Ecto neural progenitor cell (in vitro differentiated cells): ENCODE results near the gene SLC39A11.
"Not testable (repeated sequence)": the region's sequence is repeated elsewhere in the genome, so short reads cannot be mapped to it uniquely, and the experiment has no call there.

Experiments
- DNase-seq: peaks from one replicate; pipeline ENCODE4 v3.0.0-alpha.2; 2018; ENCODE audit warnings: low spot score

The SLC39A11 gene

DNA sequence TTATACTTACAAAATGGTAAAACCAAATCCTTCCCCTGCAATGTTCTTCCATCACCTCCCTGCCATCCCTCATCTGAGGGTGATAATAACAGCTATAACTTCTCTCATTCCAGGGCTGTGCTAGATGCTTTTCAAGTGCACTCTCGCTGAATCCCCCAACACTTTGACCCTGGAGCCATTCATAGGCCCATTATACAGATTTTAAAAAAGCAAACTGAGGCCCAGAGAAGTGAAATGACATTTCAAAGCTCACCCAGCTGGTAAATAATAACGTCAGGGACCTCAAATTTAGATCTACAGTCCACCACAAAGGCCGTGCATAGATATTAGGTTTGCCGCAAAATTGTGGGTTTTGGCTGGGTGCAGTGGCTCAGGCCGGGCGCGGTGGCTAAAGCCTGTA is 378.8 kb downstream of the SLC39A11 start:
- no peak for DNase-seq

DNA sequence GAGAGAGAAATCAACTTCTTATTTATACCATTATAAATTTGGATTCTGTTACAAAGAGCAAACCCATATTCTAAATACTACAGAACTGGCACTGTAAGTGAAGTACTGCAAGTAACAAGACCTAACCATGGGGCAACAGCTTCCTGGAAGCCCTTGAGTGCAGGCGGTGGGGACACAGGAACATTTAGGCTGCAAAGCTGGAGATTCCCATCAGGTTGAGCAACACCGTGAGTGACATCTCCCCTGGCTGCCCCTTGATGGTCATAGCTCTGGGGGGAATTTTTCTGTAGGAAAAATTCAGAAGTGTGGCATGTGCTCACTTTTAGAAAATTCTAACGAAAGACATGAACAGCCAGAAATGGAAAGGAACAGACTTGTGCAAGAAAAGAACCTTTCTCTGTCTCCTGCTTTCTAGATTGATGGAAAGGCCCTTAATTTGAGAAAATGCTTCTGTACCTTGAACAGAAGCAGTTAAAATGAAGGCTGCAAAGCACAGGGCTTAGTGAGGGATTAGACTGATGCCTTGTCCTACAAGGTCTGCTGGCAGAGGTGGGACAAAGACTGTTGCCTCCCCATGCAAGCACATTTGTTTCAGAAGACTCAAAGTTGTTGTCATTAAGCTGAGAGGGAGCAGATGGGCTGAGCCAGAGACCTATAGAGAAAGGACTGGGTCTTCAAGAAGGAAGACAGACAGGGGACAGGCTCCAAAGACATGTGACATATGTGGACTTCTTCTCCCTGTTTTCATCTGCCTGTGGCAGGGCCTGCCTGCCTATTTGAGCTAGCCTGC is 380.8 kb downstream of the SLC39A11 start:
- no peak for DNase-seq

DNA sequence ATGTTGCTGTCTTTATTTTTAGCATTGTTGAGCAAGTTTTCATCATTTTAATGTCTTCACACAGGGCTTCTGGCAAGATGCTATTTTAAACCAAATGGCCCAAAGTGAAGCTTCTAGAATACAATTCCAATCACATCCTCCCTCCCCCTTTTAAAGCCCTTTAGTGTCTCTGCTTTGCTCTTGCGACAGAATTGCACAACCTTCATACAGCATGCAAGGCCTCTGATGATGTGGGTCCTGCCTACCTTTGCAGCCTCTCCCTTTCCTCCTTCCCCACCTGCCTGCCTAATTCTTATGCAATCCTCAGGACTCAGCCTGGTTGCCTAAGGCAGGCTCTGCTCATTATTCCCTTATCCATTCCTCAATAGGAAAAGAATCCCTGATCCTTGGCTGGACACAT is 381.7 kb downstream of the SLC39A11 start:
- no peak for DNase-seq

DNA sequence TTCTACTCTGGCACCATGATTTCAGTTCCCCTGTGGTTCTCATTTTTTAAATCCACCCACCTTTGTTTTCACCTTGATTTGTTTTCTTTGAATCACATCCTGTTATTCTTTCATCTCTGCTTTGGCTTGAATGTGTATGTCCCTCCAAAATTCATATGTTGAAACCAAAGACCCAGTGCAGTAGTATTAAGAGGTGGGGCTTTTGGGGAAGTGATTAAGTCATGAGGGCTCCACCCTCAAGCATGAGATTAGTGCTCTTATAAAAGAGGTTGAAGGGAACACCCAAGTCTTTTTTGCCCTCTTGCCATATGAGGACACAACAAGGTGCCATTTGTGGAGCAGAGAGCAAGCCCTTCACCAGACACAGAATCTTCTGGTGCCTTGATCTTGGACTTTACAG is 382.3 kb downstream of the SLC39A11 start:
- no peak for DNase-seq

DNA sequence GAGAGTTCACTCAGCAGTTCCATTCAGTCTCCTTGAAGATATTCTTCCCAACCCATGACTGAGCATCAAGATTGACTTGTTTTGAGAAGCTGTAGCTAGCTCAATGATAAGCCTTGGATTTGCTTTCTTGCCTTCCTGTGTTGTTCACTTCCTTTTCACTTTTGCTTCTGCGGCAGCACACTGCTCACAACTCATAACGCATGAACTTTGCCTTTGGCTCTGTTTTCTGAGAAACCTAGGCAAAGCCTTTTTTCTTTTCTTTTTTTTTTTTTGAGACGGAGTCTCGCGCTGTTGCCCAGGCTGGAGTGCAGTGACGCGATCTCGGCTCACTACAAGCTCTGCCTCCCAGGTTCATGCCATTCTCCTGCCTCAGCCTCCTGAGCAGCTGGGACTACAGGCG is 383.8 kb downstream of the SLC39A11 start:
- not testable (repeated sequence) for DNase-seq

DNA sequence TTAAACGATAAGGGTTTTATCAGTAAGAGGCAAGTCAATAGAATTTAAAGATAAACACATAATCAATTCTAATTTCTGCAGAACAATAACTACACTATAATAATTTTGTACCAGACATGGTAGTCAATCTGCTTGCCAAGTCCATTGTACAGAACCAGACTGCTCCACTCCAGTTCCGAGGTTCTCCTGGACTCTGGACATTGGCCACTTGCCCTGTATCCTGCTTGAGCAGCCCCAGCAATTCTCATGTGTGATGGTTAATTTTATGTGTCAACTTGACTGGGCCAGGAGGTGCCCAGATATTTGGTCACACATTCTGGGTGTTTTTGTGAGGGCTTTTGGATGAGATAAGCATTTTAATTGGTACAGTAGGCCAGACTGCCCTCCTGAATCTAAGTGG is 384.6 kb downstream of the SLC39A11 start:
- no peak for DNase-seq

DNA sequence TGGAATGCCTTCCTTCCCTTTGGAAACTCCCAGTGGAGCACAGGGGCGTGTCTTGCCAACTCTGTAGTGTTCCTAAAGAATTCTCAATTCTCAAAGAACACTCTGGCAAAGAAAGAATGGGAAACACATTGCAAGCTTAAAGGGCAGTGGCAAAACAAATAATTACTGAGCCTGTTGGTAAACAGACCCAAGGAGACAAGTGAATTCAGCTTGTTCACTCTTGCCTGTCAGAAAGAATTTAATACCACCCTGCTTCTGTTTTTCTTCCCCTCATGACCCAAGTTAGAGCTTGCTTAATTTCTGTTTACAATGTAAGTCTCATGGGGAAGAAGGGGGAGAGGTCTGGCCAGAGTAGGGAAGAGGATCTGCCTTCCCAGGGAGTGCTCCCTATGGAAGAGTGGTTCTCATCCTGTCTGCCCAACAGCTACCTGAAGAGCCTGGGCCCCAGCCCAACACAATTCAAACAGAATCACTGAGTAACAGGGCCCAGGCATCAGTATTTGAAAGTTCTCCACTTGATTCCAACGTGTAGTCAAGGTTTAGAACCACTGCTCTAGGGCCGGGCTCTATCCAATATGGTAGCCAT is 386.0 kb downstream of the SLC39A11 start:
- DNase-seq = no peak

DNA sequence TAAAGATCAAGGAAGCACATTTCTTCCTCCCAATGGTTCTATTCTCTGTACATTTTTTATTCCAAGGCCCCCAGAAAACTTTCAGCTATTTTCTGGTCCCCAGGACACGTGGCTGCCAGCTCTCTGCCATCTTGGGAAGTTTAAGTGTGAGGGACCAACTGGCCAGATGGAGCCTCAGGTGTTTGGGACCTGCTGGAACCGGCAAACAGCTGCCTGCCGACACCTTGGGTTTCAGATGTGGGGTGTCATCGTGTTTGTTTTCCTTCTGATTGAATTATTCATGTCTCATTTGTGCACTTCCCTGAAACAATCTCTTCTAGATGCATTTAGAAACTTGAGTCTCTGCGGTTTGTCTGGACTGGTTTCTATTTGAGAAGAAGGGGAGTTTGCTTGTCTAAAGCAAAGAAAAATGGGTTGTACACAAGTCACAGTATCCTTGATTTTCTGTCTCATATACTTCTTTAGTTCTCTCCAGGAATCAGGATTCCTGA is 386.5 kb downstream of the SLC39A11 start:
- DNase-seq = no peak

DNA sequence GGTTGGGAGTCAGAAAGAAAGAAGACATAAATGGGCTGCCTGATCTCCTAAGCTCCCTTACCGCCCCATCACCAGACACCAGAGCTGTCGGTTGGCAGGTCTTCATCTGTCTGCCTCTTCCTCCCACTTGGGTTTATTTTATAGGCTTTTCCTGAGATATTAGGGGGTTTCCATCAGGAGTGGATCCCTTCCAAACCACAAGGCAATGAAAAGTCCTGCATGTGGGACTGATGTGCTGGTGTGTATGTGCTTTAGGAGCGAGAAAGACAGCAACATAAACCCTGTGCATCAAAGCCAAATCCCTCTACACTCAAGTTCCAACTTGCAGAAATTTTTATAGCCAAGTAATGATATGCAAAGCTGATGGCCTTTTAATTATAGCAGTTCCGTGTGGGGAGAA is 389.5 kb downstream of the SLC39A11 start:
- no peak for DNase-seq

DNA sequence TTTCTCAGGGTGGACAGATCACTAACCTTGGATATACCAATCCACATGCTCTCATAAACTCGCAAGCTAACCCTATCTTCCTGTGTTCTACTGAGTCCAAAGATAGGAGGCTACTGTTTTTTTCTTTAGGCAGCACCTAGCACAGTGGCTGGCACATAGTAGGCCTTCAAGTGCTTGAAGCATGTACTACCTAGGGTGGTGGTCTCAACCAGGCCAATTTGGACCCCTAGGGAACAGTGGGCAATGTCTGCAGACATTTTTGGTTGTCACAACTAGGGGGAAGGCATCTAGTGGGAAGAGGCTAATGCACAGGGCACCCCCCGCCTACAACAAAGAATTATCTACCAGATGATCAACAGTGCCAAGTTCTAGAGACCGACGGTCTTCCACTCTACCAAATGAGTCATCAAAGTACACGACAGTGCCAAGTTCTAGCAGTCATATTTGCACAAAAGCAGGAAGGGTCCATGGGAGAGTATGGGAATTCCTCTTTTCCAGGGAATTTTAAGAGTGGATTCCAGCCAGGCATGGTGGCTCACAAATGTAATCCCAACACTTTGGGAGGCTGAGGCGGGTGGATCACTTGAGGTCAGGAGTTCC is 390.3 kb downstream of the SLC39A11 start:
- DNase-seq = no peak

DNA sequence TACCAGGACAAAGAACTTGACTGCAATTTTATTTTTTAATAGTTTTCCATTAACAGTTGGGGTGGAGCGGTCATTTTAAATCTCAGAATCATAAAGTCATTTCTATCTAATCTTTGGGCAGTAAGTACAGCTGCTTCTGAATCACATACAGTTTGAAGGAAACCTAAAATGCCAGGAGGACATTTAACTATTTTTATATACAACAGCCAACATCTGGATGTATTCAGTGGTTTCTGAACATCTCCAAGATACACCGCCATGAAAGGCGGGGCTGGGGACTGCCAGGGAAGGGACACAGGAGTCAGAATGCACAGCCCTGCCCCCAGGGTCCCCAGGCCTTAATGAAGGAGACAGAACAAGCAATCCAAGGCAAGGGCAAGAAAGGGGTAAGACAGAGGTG is 392.3 kb downstream of the SLC39A11 start:
- DNase-seq = no peak

DNA sequence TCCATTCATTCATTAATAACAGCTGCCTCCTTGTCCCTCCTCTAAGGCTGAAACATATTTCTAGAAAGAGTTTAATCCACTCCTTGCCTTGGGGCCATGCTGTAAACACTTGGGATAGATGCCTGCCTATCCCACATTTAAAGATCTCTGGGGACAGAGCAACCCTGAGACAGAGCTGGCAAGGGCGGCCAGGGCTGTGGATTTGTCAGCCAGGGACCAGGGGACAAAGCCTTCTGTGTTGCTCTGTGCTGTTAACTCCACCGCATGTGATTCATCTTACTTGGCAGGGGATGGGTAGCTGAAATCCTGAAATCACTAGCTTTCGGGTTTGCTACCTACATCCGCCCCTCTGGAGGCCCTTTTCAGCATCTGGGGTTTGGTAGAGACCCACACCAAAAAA is 392.9 kb downstream of the SLC39A11 start:
- DNase-seq = no peak

DNA sequence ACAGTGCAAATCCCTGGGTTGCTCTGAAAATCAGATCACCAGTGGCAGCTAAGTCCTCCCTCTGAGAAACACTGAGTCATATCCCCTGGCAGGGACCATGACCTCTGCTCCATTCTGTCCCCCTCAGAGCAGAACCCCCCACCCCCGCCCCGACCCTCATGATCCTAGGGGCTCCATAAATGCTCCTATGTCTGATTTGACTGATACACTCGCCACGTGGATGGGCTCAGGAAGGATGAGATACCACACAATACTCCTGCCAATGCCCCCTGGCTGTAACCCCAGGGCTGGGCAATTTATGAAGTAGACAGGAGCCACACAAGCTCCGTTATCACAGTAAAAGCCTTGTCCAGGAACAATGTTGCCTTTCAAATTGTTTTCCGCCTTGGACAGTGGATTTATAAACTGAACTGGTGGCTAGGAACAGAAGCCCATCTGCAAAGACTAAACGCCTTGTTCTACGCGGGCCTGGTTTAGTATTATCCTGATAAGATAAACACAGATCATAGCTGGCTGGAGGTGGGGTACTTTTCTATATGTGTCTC is 394.8 kb downstream of the SLC39A11 start:
- DNase-seq = no peak

DNA sequence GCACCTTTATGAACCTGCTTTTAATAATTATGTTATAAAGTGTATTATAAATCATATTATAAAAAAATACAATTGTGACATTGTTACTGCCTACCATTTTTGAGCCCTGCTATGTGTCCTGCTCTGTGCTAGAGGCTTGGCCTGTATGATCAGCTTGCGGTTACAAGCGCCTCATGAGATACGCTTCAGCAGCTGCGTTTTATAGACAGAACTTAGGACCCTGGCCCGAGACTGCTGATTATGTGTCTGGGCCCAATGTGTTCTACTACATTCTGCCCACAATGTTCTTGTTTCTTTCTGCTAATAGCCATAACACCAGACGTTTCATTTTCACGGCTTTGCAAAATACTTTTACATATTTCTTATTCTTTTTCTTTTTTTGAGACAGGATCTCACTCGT is 395.8 kb downstream of the SLC39A11 start:
- no peak for DNase-seq

DNA sequence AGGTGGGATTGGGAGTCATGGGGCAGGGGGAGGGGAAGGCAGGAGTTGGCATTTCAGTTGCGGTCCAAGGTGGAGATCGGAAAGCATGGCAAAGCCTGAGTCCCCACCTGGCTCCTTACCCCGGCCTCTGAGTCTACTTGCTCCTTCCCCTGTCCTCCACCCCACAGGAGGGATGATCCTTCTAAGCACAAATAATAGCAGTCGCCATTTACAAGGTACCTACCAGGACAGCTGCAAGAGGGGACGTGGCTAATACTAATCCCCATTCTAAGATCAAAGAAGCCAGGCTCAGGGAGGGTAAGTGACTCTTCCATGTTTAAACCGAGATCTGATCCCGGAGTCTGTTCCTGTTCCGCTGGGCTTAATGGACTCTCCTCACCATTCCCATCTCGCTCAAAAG is 396.3 kb downstream of the SLC39A11 start:
- no peak for DNase-seq

DNA sequence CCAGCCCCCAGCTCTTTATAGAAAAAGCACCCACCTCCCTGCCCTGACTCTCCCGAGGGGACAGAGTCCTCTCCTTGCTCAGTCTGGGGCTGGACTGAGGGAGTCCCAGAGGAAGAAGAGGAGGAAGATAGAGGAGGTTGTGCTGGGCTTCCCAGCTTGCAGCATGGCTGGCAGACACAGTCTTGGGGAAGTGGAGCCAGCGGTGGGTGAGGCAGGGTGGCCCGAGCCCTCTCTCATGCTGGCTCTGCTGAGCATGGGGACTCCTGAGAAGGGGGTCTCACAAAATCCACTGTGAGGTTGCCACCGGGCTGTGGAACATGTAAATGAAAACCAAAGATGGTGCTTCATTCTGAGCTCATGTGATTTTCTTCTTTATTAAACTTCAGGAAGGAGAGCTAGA is 398.5 kb downstream of the SLC39A11 start:
- no peak for DNase-seq

DNA sequence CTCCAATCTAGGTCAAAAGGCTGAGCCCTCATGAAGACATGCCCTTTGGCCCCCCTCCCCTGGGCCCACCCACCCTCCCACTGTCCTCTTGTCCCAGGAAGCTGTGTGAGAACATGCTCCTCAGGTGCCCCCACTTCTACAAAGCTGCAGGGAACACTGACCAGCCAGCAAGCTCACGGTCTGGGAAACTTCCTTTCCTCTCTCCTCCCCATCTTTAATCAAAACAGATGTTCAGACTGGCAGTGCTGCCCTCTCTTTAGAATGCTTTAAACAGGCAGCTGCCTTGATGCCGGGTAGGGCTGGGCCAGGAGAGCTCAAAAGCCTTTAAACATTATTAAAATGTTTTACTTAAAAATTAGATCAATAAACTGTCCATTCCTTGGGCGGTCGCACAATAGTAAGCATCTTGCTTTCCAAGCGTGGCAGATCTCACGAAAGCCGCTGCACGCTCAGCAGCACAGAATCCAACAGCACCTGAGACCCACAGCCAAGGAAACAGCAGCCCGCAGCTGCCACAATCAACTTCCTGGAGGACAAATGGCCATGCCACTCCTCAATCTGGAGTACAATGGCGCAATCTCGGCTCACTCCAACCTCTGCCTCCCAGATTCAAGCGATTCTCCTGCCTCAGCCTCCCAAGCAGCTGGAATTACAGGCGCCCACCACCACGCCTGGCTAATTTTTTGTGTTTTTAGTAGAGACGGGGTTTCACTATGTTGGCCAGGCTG is 399.2 kb downstream of the SLC39A11 start:
- no peak for DNase-seq

DNA sequence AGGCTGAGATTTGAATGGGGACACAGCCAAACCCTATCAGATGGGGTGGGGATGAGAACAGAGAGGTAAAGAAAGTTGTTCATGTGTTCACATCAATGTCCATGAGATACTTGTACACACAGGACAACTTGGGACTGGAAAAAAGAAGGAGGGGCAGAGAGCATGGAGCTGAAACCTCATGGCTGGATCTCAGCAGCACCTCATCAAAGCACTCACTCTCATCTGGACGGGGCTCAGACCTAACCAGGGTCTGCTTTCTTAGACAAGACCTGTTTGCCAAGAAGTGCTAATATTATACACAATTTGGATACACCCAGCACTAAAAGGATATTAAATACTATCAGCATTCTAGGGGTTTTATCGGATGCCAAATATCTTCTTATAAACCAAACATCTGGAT is 399.8 kb downstream of the SLC39A11 start:
- DNase-seq = no peak

DNA sequence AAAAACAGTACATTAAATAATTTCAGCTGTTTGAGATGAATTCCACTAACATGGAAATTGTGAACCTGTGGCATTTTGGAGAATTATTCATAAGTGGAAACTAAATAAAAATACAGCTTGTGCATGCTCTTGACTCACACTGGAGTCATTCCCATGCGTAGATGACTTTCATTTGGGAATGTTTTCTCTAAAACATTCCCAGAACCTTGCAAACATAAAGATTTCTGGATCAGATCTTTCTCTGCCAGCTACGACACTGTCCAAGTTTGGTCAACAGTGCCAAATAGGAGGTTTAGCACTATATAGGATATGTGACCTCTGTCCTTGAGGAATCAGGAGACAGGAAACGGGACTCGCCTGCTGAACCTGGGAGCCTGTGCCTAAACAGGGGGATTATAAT is 400.9 kb downstream of the SLC39A11 start:
- DNase-seq = no peak

DNA sequence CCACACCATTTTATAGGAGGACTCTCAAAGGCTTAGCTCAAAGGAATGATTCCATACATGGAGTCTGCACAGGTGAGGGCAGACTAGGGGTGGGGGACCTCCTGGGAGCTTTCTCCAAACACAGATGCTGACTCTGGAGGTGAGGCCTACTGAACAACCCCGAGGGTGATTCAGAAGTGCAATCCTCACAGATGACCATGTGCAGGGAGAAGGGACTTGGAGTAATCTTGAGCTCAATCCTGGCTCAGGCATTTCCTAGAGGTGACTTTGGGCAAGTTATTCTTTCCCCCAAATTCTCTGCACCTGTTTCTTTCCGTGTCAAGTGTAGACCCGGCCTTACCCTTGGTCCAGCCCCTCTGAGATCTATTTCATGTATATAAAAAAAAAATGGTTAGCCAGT is 401.5 kb downstream of the SLC39A11 start:
- DNase-seq = no peak

DNA sequence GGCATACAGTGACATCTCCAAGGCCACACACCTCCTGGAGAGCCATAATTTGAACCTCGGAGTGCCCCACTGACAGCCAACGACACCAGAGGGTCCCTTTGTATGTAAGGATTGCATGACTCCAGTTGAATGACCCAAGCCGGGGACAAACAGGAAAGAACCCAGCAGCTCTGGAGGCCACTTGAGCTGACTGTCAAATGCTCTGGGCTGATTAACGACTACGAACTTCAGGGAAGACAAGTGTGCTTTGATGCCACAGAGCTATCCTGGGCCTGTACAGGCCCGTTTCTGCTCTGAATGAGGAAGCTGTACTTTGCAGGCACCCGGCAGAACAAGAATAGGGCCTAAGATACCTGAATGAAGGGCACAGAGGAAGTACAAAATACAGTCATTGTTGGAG is 404.6 kb downstream of the SLC39A11 start:
- DNase-seq = no peak

DNA sequence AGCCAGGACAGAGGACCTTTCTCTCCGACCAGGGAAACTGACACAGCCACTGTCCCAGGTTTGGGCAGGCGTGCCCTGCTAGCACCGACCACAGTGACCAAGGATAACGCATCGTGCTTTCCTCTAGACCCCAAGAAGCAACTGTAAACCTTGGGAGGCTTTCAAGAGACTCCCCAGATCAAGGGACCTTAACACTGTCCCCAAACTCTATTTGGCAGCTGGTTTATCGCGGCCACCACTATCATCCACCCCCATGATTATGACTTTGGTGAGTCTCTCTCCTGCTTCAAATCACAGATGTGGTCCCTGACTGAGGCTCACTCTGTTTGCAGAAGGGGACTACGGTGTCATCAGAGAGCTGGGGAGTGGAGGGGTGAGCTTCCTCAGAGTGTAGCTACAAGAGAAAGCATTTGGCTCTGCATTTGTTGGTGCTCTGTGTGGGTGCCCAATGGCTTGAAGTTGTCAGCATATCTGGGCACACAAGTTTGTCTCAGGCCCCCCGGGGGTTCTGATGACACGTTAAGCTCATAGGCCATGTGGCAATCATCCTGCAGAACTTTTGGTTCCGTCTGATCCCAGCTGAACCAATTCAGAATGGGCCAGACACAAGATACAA is 408.0 kb downstream of the SLC39A11 start:
- no peak for DNase-seq
